Endodermal cell (in vitro differentiated cells): ENCODE measurements around the gene SNORC. TPM values are rescaled to one million over a fixed set of nuclear protein-coding genes. Genes with fewer than 3 reads are reported as not detected.

Experiments
- DNase-seq: peaks from one replicate; pipeline ENCODE4 v3.0.0-alpha.2; 2017
- H3K27ac ChIP-seq: 2 replicates; pipeline ENCODE4 v1.5.1; 2013; ENCODE audit warnings: mild to moderate bottlenecking, low read depth, low read length, moderate library complexity
- H3K27me3 ChIP-seq: 2 replicates; pipeline ENCODE4 v1.6.1; 2013; ENCODE audit warnings: mild to moderate bottlenecking, low read length, moderate library complexity; ENCODE audit not compliant: insufficient read depth, control insufficient read depth, poor library complexity, severe bottlenecking
- H3K36me3 ChIP-seq: 2 replicates; pipeline ENCODE4 v1.7.0; 2013; ENCODE audit warnings: mild to moderate bottlenecking, low read length, moderate library complexity; ENCODE audit not compliant: control insufficient read depth, insufficient read depth
- H3K4me1 ChIP-seq: one replicate; pipeline ENCODE4 v1.7.0; 2013; ENCODE audit warnings: low read length; ENCODE audit not compliant: control insufficient read depth, insufficient read depth
- H3K4me3 ChIP-seq: 2 replicates; pipeline ENCODE4 v1.5.1; 2013; ENCODE audit warnings: mild to moderate bottlenecking, low read length, moderate library complexity
- H3K9ac ChIP-seq: 2 replicates; pipeline ENCODE4 v1.6.1; 2013; ENCODE audit warnings: mild to moderate bottlenecking, low read length, moderate library complexity; ENCODE audit not compliant: poor library complexity, severe bottlenecking; ENCODE audit errors: extremely low read depth
- H3K9me3 ChIP-seq: 2 replicates; pipeline ENCODE4 v1.6.1; 2013; ENCODE audit warnings: mild to moderate bottlenecking, low read length, moderate library complexity; ENCODE audit not compliant: control insufficient read depth
- H3K27ac Mint-ChIP-seq: 2 replicates; pipeline ENCODE4 v1.8.0; 2020; ENCODE audit warnings: mixed read lengths
- H3K27me3 Mint-ChIP-seq: 2 replicates; pipeline ENCODE4 v1.8.0; 2021; ENCODE audit warnings: mild to moderate bottlenecking, mixed read lengths; ENCODE audit not compliant: insufficient read depth
- H3K36me3 Mint-ChIP-seq: 2 replicates; pipeline ENCODE4 v1.8.0; 2020; ENCODE audit warnings: low read depth, mixed read lengths
- H3K4me1 Mint-ChIP-seq: 2 replicates; pipeline ENCODE4 v1.8.0; 2020; ENCODE audit warnings: mixed read lengths
- H3K4me3 Mint-ChIP-seq: 2 replicates; pipeline ENCODE4 v1.8.0; 2020; ENCODE audit warnings: mild to moderate bottlenecking, moderate library complexity, mixed read lengths
- H3K9me3 Mint-ChIP-seq: 2 replicates; pipeline ENCODE4 v1.8.0; 2020; ENCODE audit warnings: mild to moderate bottlenecking, mixed read lengths
- WGBS, 2 experiments: methylation state at CpG; one replicate each; pipeline versions ENCODE4 v1.1.5 to v1.1.7; 2013; ENCODE audit warnings: missing lambda C conversion rate in 2 of 2, mixed read lengths in 1 of 2; ENCODE audit not compliant: insufficient coverage in 1 of 2, insufficient read length in 1 of 2; 5-methylcytosine and 5-hydroxymethylcytosine counted together
- total RNA-seq, 2 donors: library from RNA; stranded (reverse); fragmentation: NEBNext Ultra II Directional in 1 of 2; extraction: Animal tissue kit (Norgen Biotek cat#: 25700) in 1 of 2; gene quantifications; 2 replicates in 1 of 2; 3 replicates in 1 of 2; pipeline ENCODE4 v1.2.1, GENCODE V29; 2021
- TF ChIP-seq, protein P1 (sequence below): fragments of 200-600 bp; sonication (generic); conservative IDR thresholded peaks from 2 replicates; pipeline ENCODE4 v1.5.0; 2021; ENCODE audit warnings: antibody characterized with exemption, mild to moderate bottlenecking

Gene SNORC
- total RNA-seq, 2 donors from 2014 or later, result 3.6 to 5.0 TPM

DNA sequence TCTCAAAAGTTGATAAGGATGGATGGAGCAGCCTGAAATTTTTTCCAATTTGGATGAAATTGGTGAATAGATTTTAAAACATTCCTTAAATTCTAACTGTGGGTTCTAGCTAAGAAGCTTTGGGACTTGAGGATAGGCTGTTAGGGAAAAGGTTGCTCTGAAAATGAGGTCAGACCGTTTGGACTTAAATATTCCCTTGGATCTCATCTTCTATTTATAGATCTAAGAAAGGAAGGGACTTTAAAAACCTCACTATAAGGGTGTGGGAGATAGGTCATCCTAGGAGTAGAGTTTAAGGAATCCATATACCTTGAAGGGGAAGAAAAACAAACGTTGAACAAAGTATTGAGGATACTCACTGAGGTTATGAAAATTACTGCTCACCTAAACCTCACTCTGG is 17.4 kb upstream of the SNORC start:
- H3K27ac Mint-ChIP-seq, result no peak overlapping the region
- Histone ChIP-seq H3K4me1 (no peaks in the 10 kb centered on the region), H3K36me3 (peaks cover 84% of the 10 kb centered on the region), H3K4me3 (no peak overlapping the region), H3K9me3 (no peaks in the 10 kb centered on the region), H3K9ac (no peak overlapping the region), H3K27me3 (no peaks in the 10 kb centered on the region), H3K27ac (no peak overlapping the region)
- no peak for DNase-seq
- WGBS, 2 experiments, result 96% methylated on average over 2 of the region's 2 CpGs; no CpG with 5 or more reads in 1 of the 2 experiments
- TF ChIP-seq, protein P1, sequence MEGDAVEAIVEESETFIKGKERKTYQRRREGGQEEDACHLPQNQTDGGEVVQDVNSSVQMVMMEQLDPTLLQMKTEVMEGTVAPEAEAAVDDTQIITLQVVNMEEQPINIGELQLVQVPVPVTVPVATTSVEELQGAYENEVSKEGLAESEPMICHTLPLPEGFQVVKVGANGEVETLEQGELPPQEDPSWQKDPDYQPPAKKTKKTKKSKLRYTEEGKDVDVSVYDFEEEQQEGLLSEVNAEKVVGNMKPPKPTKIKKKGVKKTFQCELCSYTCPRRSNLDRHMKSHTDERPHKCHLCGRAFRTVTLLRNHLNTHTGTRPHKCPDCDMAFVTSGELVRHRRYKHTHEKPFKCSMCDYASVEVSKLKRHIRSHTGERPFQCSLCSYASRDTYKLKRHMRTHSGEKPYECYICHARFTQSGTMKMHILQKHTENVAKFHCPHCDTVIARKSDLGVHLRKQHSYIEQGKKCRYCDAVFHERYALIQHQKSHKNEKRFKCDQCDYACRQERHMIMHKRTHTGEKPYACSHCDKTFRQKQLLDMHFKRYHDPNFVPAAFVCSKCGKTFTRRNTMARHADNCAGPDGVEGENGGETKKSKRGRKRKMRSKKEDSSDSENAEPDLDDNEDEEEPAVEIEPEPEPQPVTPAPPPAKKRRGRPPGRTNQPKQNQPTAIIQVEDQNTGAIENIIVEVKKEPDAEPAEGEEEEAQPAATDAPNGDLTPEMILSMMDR, result no peak
- H3K36me3 Mint-ChIP-seq, result peaks cover 62% of the 10 kb centered on the region
- H3K27me3 Mint-ChIP-seq, result no peaks in the 10 kb centered on the region
- H3K4me1 Mint-ChIP-seq, result no peaks in the 10 kb centered on the region
- no peaks in the 10 kb centered on the region for H3K9me3 Mint-ChIP-seq
- H3K4me3 Mint-ChIP-seq, result no peak overlapping the region

DNA sequence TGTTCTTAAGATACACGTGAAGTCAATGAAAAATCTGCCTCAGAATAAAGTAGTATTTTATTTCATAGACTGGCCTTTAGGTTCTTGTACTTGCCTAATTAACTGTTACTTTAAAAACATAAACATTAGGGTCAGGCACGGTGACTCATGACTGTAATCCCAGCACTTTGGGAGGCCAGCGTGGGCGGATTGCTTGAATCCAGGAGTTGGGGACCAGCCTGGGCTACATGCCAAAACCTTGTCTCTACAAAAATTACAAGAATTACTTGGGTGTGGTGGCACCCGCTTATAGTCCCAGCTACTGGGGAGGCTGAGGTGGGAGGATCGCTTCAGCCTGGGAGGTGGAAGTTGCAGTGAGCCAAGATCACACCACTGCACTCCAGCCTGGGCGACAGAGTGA is 16.0 kb upstream of the SNORC start:
- WGBS, 2 experiments, result 90 to 94% methylated on average over 3 to 6 of the region's 7 CpGs
- H3K9ac ChIP-seq, result no peak overlapping the region
- TF ChIP-seq, protein P1, result no peak
- no peaks in the 10 kb centered on the region for H3K27me3 Mint-ChIP-seq
- H3K36me3 Mint-ChIP-seq, result peaks cover 63% of the 10 kb centered on the region
- H3K27ac ChIP-seq, result no peak overlapping the region
- no peaks in the 10 kb centered on the region for H3K4me1 Mint-ChIP-seq
- no peak overlapping the region for H3K27ac Mint-ChIP-seq
- H3K4me3 ChIP-seq, result no peak overlapping the region
- peaks cover 84% of the 10 kb centered on the region for H3K36me3 ChIP-seq
- H3K4me1 ChIP-seq, result no peaks in the 10 kb centered on the region
- DNase-seq, result no peak
- H3K27me3 ChIP-seq, result no peaks in the 10 kb centered on the region
- no peaks in the 10 kb centered on the region for H3K9me3 ChIP-seq
- H3K4me3 Mint-ChIP-seq, result no peak overlapping the region
- no peaks in the 10 kb centered on the region for H3K9me3 Mint-ChIP-seq

DNA sequence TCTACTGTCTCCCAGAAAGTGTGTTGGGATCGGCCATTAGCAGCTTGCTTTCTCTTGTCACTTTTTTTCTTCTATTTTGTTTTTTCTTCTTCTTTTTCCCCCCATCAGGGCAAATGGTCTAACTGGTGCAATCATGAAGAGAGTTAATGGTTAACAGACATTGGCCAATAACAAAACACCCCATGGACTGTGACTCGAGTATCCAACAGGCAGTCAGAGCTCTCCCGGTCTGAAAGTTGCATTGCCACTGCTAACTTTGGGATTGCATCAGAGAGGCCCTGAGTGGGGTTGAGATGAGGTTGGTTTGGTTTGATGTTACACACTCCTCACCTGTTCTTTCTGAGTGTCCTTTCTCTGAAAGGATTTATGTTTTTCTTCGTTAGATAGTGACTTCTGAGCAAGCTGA is 12.9 kb upstream of the SNORC start:
- Mint-ChIP-seq H3K4me1 (no peaks in the 10 kb centered on the region), H3K27me3 (no peaks in the 10 kb centered on the region), H3K27ac (peak overlapping the region; percentile 7), H3K4me3 (no peak overlapping the region), H3K9me3 (no peaks in the 10 kb centered on the region), H3K36me3 (peaks cover 60% of the 10 kb centered on the region)
- TF ChIP-seq, protein P1, result no peak
- WGBS, 2 experiments, result 96% methylated on average over 4 of the region's 4 CpGs; no CpG with 5 or more reads in 1 of the 2 experiments
- Histone ChIP-seq H3K4me1 (no peaks in the 10 kb centered on the region), H3K27me3 (no peaks in the 10 kb centered on the region), H3K9me3 (no peaks in the 10 kb centered on the region), H3K36me3 (peaks cover 79% of the 10 kb centered on the region), H3K27ac (no peak overlapping the region), H3K9ac (no peak overlapping the region), H3K4me3 (no peak overlapping the region)
- no peak for DNase-seq
